RCC 7860 (cell line): ENCODE data around the gene ANKRD66.

Experiments
- DNase-seq: peaks from one replicate; pipeline ENCODE4 v3.0.0-alpha.2; 2015; ENCODE audit warnings: low spot score
- FAIRE-seq: peaks from 2 replicates; lab custom pipeline; 2012; peaks lifted over from hg19 to GRCh38; lab: Jason Lieb, UNC

The ANKRD66 gene

GRCh38 chr6:46789434-46790354 lies 43.0 kb downstream of the ANKRD66 start:
- FAIRE-seq (no peak), DNase-seq (no peak)

- no peak for DNase-seq
- no peak for FAIRE-seq
These were observed 43.7 kb downstream of the ANKRD66 start for GRCh38 chr6:46790355-46790874.

- FAIRE-seq (no peak), DNase-seq (no peak)
These were observed 45.9 kb downstream of the ANKRD66 start for GRCh38 chr6:46792635-46793034.

- FAIRE-seq = no peak
- DNase-seq = no peak
These were observed 46.4 kb downstream of the ANKRD66 start, which contains the start of gene MEP1A for GRCh38 chr6:46793138-46793537. MEP1A (plus strand) TSS chr6:46793389; CDS start chr6:46793399, 10 bp downstream.

GRCh38 chr6:46794068-46794467 lies 47.3 kb downstream of the ANKRD66 start:
- FAIRE-seq = no peak

GRCh38 chr6:46795816-46796215 lies 49.1 kb downstream of the ANKRD66 start:
- DNase-seq = no peak
- no peak for FAIRE-seq

More at GRCh38 chr6:46794068-46794467, 47.3 kb downstream of the ANKRD66 start:
- DNase-seq = no peak

GRCh38 chr6:46796848-46797580 lies 50.3 kb downstream of the ANKRD66 start:
- FAIRE-seq (no peak), DNase-seq (peak; percentile 43)

GRCh38 chr6:46799657-46800056 lies 52.9 kb downstream of the ANKRD66 start:
- DNase-seq (no peak), FAIRE-seq (no peak)

GRCh38 chr6:46808806-46809205 lies 62.1 kb downstream of the ANKRD66 start:
- FAIRE-seq (no peak), DNase-seq (no peak)
